Subcutaneous adipose tissue (tissue), 4 donors: ENCODE results near the gene TMEM100. TPM values are rescaled to one million over a fixed set of nuclear protein-coding genes. Genes with fewer than 3 reads are reported as not detected.

ENCODE experiments used
- CTCF ChIP-seq: fragments of 450-650 bp; IDR thresholded peaks from one replicate; pipeline ENCODE4 v1.5.1; 2016; ENCODE audit warnings: low read depth, mild to moderate bottlenecking, control low read depth, antibody characterized with exemption, moderate library complexity
- total RNA-seq, 4 donors: library from RNA; depleted of rRNA; stranded (reverse); fragments of >200 nt; gene quantifications; one replicate each; pipeline ENCODE4 v1.1.0, GENCODE V29; 2016

TMEM100 gene
- total RNA-seq, 4 donors from 2014 or later = 17.4 to 67.6 (median 43.2) TPM

DNA sequence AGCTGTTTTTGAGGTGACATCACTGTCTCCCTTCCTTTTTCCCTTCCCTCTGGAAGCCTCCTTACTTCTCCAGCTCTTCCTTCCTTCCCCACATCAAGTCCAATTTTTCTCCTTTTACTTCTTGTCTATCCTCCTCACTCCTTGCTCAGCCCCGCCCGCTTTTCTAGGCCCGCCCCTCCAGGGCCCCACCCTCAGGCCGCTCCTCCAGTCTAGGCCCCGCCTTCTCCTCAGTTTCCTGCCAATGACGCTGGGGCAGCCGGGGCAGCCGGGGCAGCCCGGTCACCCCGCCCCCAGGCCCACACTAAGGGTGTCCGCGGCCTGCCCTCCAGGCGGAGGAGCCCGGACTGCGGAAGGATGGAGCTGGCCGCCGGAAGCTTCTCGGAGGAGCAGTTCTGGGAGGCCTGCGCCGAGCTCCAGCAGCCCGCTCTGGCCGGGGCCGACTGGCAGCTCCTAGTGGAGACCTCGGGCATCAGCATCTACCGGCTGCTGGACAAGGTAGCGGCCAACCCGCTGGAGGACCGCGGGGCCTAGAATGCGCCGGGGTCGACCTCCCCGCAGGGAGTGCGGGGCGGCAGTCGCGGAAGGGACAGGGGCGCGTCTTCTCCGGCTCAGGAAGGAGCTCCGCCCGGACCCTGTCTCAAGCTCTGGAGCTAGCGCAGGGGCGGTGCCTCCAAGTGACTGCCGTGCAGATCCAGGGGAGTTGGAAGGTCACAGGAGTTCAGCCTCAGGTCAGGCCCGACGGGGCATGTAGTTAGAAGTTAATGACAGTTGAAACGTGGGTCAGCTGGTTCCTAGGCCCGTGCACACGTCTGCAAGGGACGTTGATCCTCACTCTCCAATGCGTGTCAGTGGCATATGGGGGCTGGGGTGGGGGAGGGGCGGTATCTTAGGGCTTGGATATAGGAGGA lies 28.3 kb upstream of the TMEM100 start, which contains the start of gene PCTP:
PCTP (plus strand) TSS at position 302 of the 908 bp plus-strand sequence; CDS start at position 355, 53 bp downstream.
- no peak for TF ChIP-seq CTCF

GRCh38 chr17:55749985-55750384 lies 27.3 kb upstream of the TMEM100 start:
- TF ChIP-seq CTCF = no peak

DNA sequence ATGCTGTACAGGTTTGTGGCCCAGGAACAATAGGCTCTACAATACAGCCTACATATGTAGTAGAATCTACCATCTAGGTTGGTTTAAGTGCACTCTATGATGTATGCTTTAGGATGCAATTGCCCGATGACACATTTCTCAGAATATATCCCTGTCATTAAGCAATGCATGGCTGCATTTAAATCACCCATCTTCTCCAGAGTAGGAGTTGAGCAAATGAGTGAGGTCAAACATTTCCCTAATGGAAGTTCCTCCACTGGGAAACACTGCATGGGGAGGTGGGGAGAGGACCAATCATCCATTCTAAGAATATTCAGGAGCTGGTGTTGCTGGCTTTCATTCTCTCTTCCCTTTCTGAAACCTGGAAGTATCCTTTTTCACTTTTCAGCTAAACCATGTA lies 26.2 kb upstream of the TMEM100 start:
- no peak for TF ChIP-seq CTCF

- no peak for TF ChIP-seq CTCF
Observed at GRCh38 chr17:55747209-55747608, 24.5 kb upstream of the TMEM100 start.

DNA sequence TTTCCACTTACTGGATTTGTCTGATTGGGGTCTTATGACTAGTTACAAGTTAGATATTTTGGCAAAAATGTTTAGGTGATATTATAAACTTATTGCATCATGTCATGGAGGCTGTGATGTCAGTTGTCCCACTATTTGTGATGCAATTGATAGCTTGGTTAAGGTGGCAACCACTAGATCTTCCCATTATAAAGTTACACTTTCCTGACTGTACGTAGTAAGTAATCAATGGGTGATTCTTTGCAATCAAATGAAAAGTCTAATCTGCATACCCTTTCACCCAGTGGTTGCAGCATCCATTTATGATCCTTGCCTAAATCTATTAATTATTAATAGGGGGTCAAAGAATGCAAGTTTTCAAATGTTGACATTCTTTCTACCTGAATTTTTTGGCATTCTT lies 23.8 kb upstream of the TMEM100 start:
- no peak for TF ChIP-seq CTCF

DNA sequence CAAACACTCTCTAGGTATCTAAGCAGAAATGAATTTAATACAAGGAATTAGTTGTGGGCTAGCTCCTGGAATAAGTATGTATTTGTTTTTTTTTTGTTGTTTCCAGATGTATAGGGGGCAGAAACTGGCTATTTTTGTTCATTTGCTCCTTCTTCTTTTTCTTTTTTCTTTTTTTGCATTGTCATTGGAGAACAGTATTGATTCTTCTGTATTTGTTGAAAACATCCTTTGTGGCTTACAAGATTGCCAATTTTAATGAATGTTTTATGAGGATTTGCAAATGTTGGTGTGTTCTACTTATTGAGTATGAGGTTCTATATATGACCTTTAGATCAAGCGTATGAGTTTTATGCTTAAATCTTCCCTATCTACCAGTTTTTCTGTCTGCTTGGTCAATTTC lies 22.6 kb upstream of the TMEM100 start:
- no peak for TF ChIP-seq CTCF

GRCh38 chr17:55743103-55743679 lies 20.5 kb upstream of the TMEM100 start:
- no peak for TF ChIP-seq CTCF
